Measurements from ENCODE around the gene CUX1.

The CUX1 gene, protein sequence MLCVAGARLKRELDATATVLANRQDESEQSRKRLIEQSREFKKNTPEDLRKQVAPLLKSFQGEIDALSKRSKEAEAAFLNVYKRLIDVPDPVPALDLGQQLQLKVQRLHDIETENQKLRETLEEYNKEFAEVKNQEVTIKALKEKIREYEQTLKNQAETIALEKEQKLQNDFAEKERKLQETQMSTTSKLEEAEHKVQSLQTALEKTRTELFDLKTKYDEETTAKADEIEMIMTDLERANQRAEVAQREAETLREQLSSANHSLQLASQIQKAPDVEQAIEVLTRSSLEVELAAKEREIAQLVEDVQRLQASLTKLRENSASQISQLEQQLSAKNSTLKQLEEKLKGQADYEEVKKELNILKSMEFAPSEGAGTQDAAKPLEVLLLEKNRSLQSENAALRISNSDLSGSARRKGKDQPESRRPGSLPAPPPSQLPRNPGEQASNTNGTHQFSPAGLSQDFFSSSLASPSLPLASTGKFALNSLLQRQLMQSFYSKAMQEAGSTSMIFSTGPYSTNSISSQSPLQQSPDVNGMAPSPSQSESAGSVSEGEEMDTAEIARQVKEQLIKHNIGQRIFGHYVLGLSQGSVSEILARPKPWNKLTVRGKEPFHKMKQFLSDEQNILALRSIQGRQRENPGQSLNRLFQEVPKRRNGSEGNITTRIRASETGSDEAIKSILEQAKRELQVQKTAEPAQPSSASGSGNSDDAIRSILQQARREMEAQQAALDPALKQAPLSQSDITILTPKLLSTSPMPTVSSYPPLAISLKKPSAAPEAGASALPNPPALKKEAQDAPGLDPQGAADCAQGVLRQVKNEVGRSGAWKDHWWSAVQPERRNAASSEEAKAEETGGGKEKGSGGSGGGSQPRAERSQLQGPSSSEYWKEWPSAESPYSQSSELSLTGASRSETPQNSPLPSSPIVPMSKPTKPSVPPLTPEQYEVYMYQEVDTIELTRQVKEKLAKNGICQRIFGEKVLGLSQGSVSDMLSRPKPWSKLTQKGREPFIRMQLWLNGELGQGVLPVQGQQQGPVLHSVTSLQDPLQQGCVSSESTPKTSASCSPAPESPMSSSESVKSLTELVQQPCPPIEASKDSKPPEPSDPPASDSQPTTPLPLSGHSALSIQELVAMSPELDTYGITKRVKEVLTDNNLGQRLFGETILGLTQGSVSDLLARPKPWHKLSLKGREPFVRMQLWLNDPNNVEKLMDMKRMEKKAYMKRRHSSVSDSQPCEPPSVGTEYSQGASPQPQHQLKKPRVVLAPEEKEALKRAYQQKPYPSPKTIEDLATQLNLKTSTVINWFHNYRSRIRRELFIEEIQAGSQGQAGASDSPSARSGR (N-terminal part only)

DNA sequence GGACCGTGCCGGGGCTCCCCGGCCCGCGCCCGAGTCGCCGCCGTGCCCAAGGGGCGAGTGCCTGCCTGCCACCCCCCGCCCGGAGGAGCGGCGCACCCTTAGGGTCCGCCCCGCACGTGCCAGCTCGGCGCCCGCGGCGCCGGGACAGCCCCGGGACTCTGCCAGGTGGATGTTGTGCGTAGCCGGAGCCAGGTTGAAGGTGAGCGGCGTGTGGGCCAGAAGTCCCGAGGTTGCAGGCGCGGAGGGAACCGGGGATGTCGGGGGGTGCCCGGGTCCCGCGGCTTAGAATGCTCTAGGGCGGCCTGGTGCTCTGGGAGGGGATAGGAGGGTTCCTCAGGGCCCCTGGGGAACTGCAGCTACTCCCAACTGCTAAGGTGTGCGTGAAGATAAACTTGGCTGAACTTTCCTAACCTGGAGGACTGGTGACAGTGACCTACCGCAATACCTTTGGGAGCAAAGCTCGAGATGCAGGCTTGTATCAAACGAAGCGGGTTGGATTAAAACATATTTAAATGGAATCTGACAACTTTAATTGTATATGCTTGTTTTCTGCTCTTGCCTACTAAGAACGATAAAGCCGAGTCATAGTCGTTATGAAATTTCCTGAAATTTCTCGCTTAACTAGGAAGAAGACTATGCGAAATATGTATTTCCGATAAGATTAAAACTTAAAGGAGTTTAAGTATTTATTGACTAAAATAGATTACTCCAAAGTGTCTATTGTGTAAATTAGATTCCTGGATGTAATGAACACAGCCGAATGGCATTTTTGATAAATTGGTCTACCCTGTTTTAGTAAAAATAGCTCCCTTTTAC lies at the start of gene CUX1:
CUX1 (plus strand) TSS at position 156 of the 816 bp plus-strand sequence; CDS start at position 170, 14 bp downstream.
- in situ Hi-C loops (cut with HindIII; ENCODE audit: low sequenced_read_pairs) = no loop called here
- DNase-seq (ENCODE audit: low read depth, low spot score) = no peak
- TF ChIP-seq, protein P1, sequence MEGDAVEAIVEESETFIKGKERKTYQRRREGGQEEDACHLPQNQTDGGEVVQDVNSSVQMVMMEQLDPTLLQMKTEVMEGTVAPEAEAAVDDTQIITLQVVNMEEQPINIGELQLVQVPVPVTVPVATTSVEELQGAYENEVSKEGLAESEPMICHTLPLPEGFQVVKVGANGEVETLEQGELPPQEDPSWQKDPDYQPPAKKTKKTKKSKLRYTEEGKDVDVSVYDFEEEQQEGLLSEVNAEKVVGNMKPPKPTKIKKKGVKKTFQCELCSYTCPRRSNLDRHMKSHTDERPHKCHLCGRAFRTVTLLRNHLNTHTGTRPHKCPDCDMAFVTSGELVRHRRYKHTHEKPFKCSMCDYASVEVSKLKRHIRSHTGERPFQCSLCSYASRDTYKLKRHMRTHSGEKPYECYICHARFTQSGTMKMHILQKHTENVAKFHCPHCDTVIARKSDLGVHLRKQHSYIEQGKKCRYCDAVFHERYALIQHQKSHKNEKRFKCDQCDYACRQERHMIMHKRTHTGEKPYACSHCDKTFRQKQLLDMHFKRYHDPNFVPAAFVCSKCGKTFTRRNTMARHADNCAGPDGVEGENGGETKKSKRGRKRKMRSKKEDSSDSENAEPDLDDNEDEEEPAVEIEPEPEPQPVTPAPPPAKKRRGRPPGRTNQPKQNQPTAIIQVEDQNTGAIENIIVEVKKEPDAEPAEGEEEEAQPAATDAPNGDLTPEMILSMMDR (IDR thresholded peaks at IDR 0.05; ENCODE audit: low read depth, low read length) = no peak
- H3K4me3 ChIP-seq (ENCODE audit: low read depth, low read length) = peak within 1 kb of the TSS; percentile 50

DNA sequence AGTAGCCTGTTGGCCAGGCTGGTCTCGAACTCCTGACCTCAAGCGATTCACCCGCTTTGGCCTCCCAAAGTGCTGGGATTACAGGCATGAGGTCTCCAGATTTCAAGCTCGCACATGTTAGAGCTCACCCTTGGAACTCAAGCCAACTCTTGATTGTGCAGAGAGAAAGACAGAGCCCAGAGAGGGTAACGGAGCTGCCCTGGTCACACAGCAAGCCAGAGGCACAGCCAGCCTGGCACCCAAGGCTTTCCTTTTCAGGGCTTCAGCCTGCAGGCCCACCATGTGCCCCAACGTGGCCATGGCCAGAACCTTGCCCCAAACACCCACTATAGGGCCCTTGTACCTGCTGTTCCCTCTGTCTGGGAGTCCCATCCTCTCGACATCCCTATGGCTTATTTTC lies 49.1 kb upstream of the CUX1 start:
- DNase-seq (ENCODE audit: low read depth, low spot score) = no peak
- no peak overlapping the region for H3K4me3 ChIP-seq (ENCODE audit: low read depth, low read length)
- in situ Hi-C loops (cut with HindIII; ENCODE audit: low sequenced_read_pairs) = no loop called here
- TF ChIP-seq, protein P1 (IDR thresholded peaks at IDR 0.05; ENCODE audit: low read depth, low read length) = no peak

DNA sequence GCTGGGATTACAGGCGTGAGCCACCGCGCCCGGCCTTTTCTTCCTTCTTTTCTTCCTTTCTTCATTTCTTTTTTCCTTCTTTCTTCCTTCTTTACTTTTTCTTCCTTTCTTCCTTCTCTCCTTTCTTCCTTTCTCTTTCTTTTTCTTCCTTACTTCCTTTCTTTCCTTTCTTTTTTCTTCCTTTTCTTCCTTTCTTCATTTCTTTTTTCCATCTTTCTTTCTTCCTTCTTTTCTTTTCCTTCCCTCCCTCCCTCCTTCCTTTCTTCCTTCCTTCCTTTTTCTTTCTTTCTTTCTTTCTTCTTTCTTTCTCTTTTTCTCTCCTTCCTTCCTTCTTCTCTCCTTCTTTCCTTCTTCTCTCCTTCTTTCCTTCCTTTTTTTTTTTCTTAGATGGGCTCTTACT lies 47.0 kb upstream of the CUX1 start:
- no peak overlapping the region for H3K4me3 ChIP-seq (ENCODE audit: low read depth, low read length)
- no peak for DNase-seq (ENCODE audit: low read depth, low spot score)
- TF ChIP-seq, protein P1 (IDR thresholded peaks at IDR 0.05; ENCODE audit: low read depth, low read length) = no peak
- in situ Hi-C loops (cut with HindIII; ENCODE audit: low sequenced_read_pairs) = no loop called here

DNA sequence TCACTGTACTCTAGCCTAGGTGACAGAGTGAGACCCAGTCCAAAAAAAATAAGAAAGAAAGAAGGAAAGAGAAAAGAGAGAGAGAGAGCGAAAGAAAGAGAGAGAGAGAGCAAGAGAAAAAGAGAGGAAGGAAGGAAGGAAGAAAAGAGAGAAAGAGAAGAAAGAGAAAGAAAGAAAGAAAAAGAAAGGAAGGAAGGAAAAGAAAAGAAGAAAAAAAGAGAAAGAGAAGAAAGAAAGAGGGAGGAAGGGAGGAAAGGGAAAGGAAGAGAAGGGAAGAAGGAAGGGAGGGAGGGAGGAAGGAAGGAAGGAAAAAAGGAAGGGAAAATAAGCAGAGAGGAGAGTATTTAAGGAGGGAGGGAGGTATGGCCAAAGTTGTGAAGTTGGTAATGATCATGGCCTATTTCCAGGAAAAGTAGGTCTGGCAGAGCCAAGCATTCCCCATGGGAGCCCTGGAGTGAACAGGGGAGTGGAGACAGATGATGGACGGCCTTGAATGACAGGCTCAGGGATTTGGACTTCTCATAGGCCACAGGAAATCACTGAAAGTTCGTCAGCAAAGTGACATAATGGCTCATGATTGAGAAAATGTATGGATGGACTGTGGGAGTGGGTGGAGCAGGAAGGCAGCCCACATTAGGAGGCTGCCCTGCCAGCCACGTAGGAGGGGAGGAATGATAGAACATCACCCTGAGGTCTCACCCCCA lies 44.8 kb upstream of the CUX1 start:
- no peak for DNase-seq (ENCODE audit: low read depth, low spot score)
- in situ Hi-C loops (cut with HindIII; ENCODE audit: low sequenced_read_pairs) = no loop called here
- H3K4me3 ChIP-seq (ENCODE audit: low read depth, low read length) = no peak overlapping the region
- TF ChIP-seq, protein P1 (IDR thresholded peaks at IDR 0.05; ENCODE audit: low read depth, low read length) = no peak

DNA sequence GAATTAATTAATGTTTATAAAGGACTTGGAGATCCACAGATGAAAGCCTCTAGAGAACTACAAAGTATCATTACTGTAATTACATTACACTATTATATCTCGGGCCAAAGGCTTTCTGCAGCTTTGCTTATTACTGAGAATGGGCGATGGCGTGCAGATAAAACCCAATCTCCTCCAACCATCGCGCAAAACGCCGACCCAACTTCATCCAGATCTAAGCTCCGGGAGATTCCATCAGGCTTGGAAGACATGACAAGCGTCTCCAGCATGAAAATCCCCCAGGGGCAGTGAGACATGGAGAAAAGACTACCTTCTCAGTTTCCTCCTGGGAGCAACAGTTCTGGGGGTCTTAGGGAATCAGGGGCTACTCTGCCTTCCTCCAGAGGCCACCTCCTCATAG lies 42.2 kb upstream of the CUX1 start:
- in situ Hi-C loops (cut with HindIII; ENCODE audit: low sequenced_read_pairs) = no loop called here
- TF ChIP-seq, protein P1 (IDR thresholded peaks at IDR 0.05; ENCODE audit: low read depth, low read length) = no peak
- no peak for DNase-seq (ENCODE audit: low read depth, low spot score)
- H3K4me3 ChIP-seq (ENCODE audit: low read depth, low read length) = no peak overlapping the region
